Endothelial cell of umbilical vein (primary cell): Measurements from ENCODE around the gene VTI1A. TPM values are rescaled to one million over a fixed set of nuclear protein-coding genes. Genes with fewer than 3 reads are reported as not detected.

ENCODE experiments used
- BruUV-seq: library from RNA; stranded (reverse); fragments of 400-500 nt; replicated peaks from 2 replicates; lab custom pipeline; 2021; lab: Mats Ljungman, UMichigan
- CTCF ChIA-PET: fragments of 300-600, 350-600 bp; sonication (Branson Sonifier 250); formaldehyde crosslinking; loops from one replicate; lab custom pipeline; 2021; ENCODE audit warnings: antibody characterized with exemption, inconsistent platforms; lab: Charles Lee
- POLR2A ChIA-PET: fragments of 300-600, 350-600 bp; sonication (Branson Sonifier 250); formaldehyde crosslinking; loops from one replicate; lab custom pipeline; 2021; ENCODE audit warnings: antibody characterized with exemption, inconsistent platforms; lab: Charles Lee
- DNase-seq: peaks from one replicate; pipeline ENCODE4 v3.0.0-alpha.2; 2011; ENCODE audit warnings: low read depth, low spot score
- FAIRE-seq: peaks from 2 replicates; lab custom pipeline; 2011; peaks lifted over from hg19 to GRCh38; lab: Jason Lieb, UNC
- H2AFZ ChIP-seq: 2 replicates; pipeline ENCODE4 v1.6.0; 2012; ENCODE audit warnings: low read depth, low read length, control low read depth, inconsistent platforms
- H3K27ac ChIP-seq: 2 replicates; pipeline ENCODE4 v1.5.1; 2011; ENCODE audit warnings: low read depth, mild to moderate bottlenecking, control low read depth, low read length, moderate library complexity; ENCODE audit not compliant: insufficient read depth
- H3K27me3 ChIP-seq, 2 experiments: 2 replicates each; pipeline versions ENCODE4 v1.6.0 to v1.6.1; 2011; ENCODE audit warnings: low read length in 2 of 2, mixed read lengths in 1 of 2; ENCODE audit not compliant: control insufficient read depth in 2 of 2, insufficient read depth in 2 of 2
- H3K36me3 ChIP-seq, 2 experiments: 2 replicates in 1 of 2; 3 replicates in 1 of 2; pipeline ENCODE4 v1.5.1; 2011; ENCODE audit warnings: low read length in 2 of 2, mild to moderate bottlenecking in 1 of 2, moderate library complexity in 1 of 2; ENCODE audit not compliant: control insufficient read depth in 2 of 2, insufficient read depth in 2 of 2; ENCODE audit errors: extremely low read depth in 1 of 2
- H3K4me1 ChIP-seq: 3 replicates; pipeline ENCODE4 v1.5.1; 2011; ENCODE audit warnings: mild to moderate bottlenecking, low read length; ENCODE audit not compliant: control insufficient read depth, insufficient read depth; ENCODE audit errors: extremely low read depth
- H3K4me2 ChIP-seq: 2 replicates; pipeline ENCODE4 v1.6.1; 2011; ENCODE audit warnings: low read length, control low read depth, mixed read lengths; ENCODE audit not compliant: insufficient read depth
- H3K4me3 ChIP-seq, 3 experiments: fragments of 200-600 bp in 1 of 3; sonication (generic), shearing (Covaris generic) in 1 of 3; replicated peaks in 1 of 3; 2 replicates each; pipeline ENCODE4 v1.5.1; 2011 to 2016; ENCODE audit warnings: control low read depth in 3 of 3, low read length in 3 of 3, mild to moderate bottlenecking in 2 of 3, inconsistent platforms in 1 of 3, low read depth in 1 of 3, moderate library complexity in 1 of 3; ENCODE audit not compliant: insufficient read depth in 1 of 3
- H3K79me2 ChIP-seq: 2 replicates; pipeline ENCODE4 v1.6.0; 2012; ENCODE audit warnings: low read length, inconsistent platforms; ENCODE audit not compliant: control insufficient read depth, insufficient read depth
- H3K9ac ChIP-seq: replicated peaks from 2 replicates; pipeline ENCODE3; 2011; ENCODE audit warnings: low read length, control low read depth; ENCODE audit not compliant: insufficient read depth; ENCODE audit errors: extremely low read depth
- H3K9me1 ChIP-seq: replicated peaks from 3 replicates; pipeline ENCODE4 v1.6.0; 2011; ENCODE audit warnings: mild to moderate bottlenecking, low read length; ENCODE audit not compliant: control insufficient read depth, insufficient read depth; ENCODE audit errors: extremely low read depth
- H3K9me3 ChIP-seq: replicated peaks from 2 replicates; pipeline ENCODE4 v1.5.1; 2012; ENCODE audit warnings: low read length, inconsistent platforms; ENCODE audit not compliant: control insufficient read depth, insufficient read depth
- H4K20me1 ChIP-seq: replicated peaks from 2 replicates; pipeline ENCODE3; 2011; ENCODE audit warnings: mild to moderate bottlenecking, low read length; ENCODE audit not compliant: control insufficient read depth, insufficient read depth; ENCODE audit errors: extremely low read depth
- EZH2 ChIP-seq: IDR thresholded peaks from 2 replicates; pipeline ENCODE4 v1.6.1; 2012; ENCODE audit warnings: borderline replicate concordance, low read depth, mild to moderate bottlenecking, moderate library complexity, low read length, inconsistent platforms; ENCODE audit not compliant: severe bottlenecking
- FOS ChIP-seq: IDR thresholded peaks from 2 replicates; pipeline ENCODE4 v1.6.1; 2011; ENCODE audit warnings: mild to moderate bottlenecking, low read length, moderate library complexity, borderline replicate concordance; ENCODE audit not compliant: insufficient read depth
- GATA2 ChIP-seq: IDR thresholded peaks from 2 replicates; pipeline ENCODE4 v1.7.0; 2011; ENCODE audit warnings: low read depth, mild to moderate bottlenecking, moderate library complexity, mixed read lengths, low read length; ENCODE audit not compliant: insufficient read length, insufficient read depth
- JUN ChIP-seq: IDR thresholded peaks from 2 replicates; pipeline ENCODE4 v1.6.1; 2011; ENCODE audit warnings: borderline replicate concordance, low read depth; ENCODE audit not compliant: insufficient read length, insufficient read depth
- MAX ChIP-seq: IDR thresholded peaks from 2 replicates; pipeline ENCODE4 v1.6.1; 2011; ENCODE audit not compliant: insufficient read depth, insufficient read length
- MYC ChIP-seq: IDR thresholded peaks from one replicate; pipeline ENCODE4 v1.6.1; 2011; ENCODE audit warnings: mild to moderate bottlenecking, low read depth, low read length
- POLR2A ChIP-seq: IDR thresholded peaks from 2 replicates; pipeline ENCODE4 v1.6.1; 2012; ENCODE audit warnings: low read depth, mild to moderate bottlenecking, control low read depth, low read length
- POLR2AphosphoS5 ChIP-seq: IDR thresholded peaks from 2 replicates; pipeline ENCODE4 v1.6.1; 2012; ENCODE audit warnings: low read depth, mild to moderate bottlenecking, control low read depth, low read length, moderate library complexity; ENCODE audit not compliant: insufficient read depth
- dilution Hi-C: fragments of 300-500 bp; cut with MboI; formaldehyde crosslinking; loops from one replicate; pipeline ENCODE4 v1.15.0; 2019; ENCODE audit warnings: low sequenced_read_pairs; ENCODE audit not compliant: extremely low pct_ligation_motif_present
- intact Hi-C: fragments of 100-400 bp; cut with micrococcal nuclease; formaldehyde crosslinking; loops from one replicate; pipeline ENCODE4 v1.10.0; 2022
- polyA plus RNA-seq, 4 experiments: library from polyadenylated mRNA; depleted of rRNA in 3 of 4; stranded (reverse) in 3 of 4; unstranded in 1 of 4; fragments of >200 nt; gene quantifications; 2 replicates each; pipeline versions ENCODE4 v1.2.1 to v1.2.3, GENCODE V29; 2011 to 2012; ENCODE audit warnings: missing spikeins in 1 of 4
- total RNA-seq: library from RNA; stranded (reverse); gene quantifications from 2 replicates; pipeline ENCODE4 v1.2.3, GENCODE V29; 2021
- TF ChIP-seq, protein P1 (sequence below), 2 donors: IDR thresholded peaks; 1 replicate in 1 of 2; 2 replicates in 1 of 2; pipeline ENCODE4 v1.5.1; 2011; ENCODE audit warnings: low read length in 2 of 2, mild to moderate bottlenecking in 2 of 2, moderate library complexity in 2 of 2, control low read depth in 1 of 2, inconsistent platforms in 1 of 2, low read depth in 1 of 2; ENCODE audit not compliant: insufficient read depth in 1 of 2; ENCODE audit errors: extremely low read depth in 1 of 2

VTI1A gene
- total and polyA plus RNA-seq, 2 donors (not counting 3 experiments of a cell fraction or from before 2014, with no cell fraction given), result 10.8 to 35.6 TPM

DNA sequence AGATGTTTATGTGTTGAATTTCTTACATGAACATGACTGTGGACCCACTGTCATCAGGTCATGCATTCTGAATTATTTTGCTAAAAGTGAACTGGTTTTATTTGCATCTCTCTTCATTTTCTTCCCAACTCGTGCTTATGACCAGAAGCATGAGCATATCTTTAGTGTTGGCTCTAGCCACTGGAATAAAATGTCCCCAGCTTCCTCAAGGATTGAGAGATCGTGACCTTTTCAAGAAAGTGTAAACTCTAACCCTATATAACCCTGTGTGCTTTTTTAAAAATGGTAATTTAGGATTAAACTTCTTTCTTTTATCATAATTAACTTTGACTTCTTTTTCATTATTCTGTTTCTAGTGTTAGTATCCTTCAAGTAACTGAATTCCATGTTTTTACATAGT is 55.5 kb downstream of the VTI1A start:
- H3K27ac ChIP-seq, result no peak overlapping the region
- no TSS peak for BruUV-seq
- no peaks in the 10 kb centered on the region for H3K79me2 ChIP-seq
- dilution Hi-C loops (no loop called here), intact Hi-C loops (no loop called here)
- peaks cover 2% of the 10 kb centered on the region for H4K20me1 ChIP-seq
- no peak for FAIRE-seq
- no peak overlapping the region for H2AFZ ChIP-seq
- H3K4me3 ChIP-seq, result no peak overlapping the region
- H3K4me1 ChIP-seq, result no peaks in the 10 kb centered on the region
- H3K4me2 ChIP-seq, result no peak overlapping the region
- CTCF ChIA-PET, result no interaction called here
- POLR2A ChIA-PET, result no interaction called here
- TF ChIP-seq EZH2 (no peak), FOS (no peak), JUN (no peak), MYC (no peak), POLR2A (no peak), POLR2AphosphoS5 (no peak), MAX (no peak), GATA2 (no peak)
- TF ChIP-seq, protein P1, sequence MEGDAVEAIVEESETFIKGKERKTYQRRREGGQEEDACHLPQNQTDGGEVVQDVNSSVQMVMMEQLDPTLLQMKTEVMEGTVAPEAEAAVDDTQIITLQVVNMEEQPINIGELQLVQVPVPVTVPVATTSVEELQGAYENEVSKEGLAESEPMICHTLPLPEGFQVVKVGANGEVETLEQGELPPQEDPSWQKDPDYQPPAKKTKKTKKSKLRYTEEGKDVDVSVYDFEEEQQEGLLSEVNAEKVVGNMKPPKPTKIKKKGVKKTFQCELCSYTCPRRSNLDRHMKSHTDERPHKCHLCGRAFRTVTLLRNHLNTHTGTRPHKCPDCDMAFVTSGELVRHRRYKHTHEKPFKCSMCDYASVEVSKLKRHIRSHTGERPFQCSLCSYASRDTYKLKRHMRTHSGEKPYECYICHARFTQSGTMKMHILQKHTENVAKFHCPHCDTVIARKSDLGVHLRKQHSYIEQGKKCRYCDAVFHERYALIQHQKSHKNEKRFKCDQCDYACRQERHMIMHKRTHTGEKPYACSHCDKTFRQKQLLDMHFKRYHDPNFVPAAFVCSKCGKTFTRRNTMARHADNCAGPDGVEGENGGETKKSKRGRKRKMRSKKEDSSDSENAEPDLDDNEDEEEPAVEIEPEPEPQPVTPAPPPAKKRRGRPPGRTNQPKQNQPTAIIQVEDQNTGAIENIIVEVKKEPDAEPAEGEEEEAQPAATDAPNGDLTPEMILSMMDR (IDR thresholded peaks at IDR 0.05; ENCODE audit: extremely low read depth in 1 of 2, insufficient read depth in 1 of 2, low read depth in 1 of 2, low read length in 2 of 2), result no peak
- H3K36me3 ChIP-seq, result no peaks in the 10 kb centered on the region
- H3K9me1 ChIP-seq, result no peaks in the 10 kb centered on the region
- no peak for DNase-seq
- no peaks in the 10 kb centered on the region for H3K9me3 ChIP-seq
- H3K27me3 ChIP-seq, result no peaks in the 10 kb centered on the region
- H3K9ac ChIP-seq, result no peak overlapping the region
